OCI-LY3 (cell line): ENCODE data around the gene SEMG1.

Experiments
- CTCF ChIP-seq: fragments of 200-600, 300-600 bp; sonication (generic); IDR thresholded peaks from 2 replicates; pipeline ENCODE4 v1.5.1; 2014; ENCODE audit warnings: antibody characterized with exemption, low read length, low read depth
- EZH2phosphoT487 ChIP-seq: fragments of 200-600 bp; shearing (Covaris generic); IDR thresholded peaks from 2 replicates; pipeline ENCODE4 v1.6.1; 2018; ENCODE audit warnings: antibody characterized with exemption, mixed run types, low read depth

- no peak for TF ChIP-seq CTCF
- TF ChIP-seq EZH2phosphoT487 = no peak
Measured at GRCh38 chr20:45189861-45190260, 17.0 kb upstream of the SEMG1 start.
